HepG2 (cell line): ENCODE measurements around the gene RHBDF2. TPM values are rescaled to one million over a fixed set of nuclear protein-coding genes. Genes with fewer than 3 reads are reported as not detected.

Experiments
- ARID2 ChIP-seq: sonication (generic); formaldehyde crosslinking; IDR thresholded peaks from 2 replicates; pipeline ENCODE4 v1.8.1; 2022; ENCODE audit warnings: mild to moderate bottlenecking, missing genetic modification reagents, borderline replicate concordance
- BCL6 ChIP-seq: IDR thresholded peaks from 2 replicates; pipeline ENCODE4 v1.6.1; 2016; ENCODE audit warnings: missing genetic modification reagents, missing compliant biosample characterization
- ELF3 ChIP-seq: IDR thresholded peaks from 2 replicates; pipeline ENCODE4 v1.6.1; 2016; ENCODE audit warnings: missing genetic modification reagents, missing compliant biosample characterization
- FOXA1 ChIP-seq, 2 experiments: fragments of 450-650 bp in 1 of 2; sonication (generic) in 1 of 2; formaldehyde crosslinking in 1 of 2; IDR thresholded peaks; 2 replicates each; pipeline versions ENCODE4 v1.4.0 to v1.6.1; 2016 to 2020; ENCODE audit warnings: missing genetic modification reagents in 1 of 2
- HNF4G ChIP-seq, 2 experiments: sonication (generic) in 1 of 2; formaldehyde crosslinking in 1 of 2; IDR thresholded peaks; 2 replicates each; pipeline versions ENCODE4 v1.4.0 to v1.6.1; 2011 to 2020; ENCODE audit warnings: borderline replicate concordance in 2 of 2, low read depth in 2 of 2, mild to moderate bottlenecking in 2 of 2, low read length in 1 of 2, missing genetic modification reagents in 1 of 2, moderate library complexity in 1 of 2
- MTF1 ChIP-seq: sonication (generic); formaldehyde crosslinking; IDR thresholded peaks from 2 replicates; pipeline ENCODE4 v1.5.0; 2020; ENCODE audit warnings: missing genetic modification reagents
- RXRB ChIP-seq: IDR thresholded peaks from 2 replicates; pipeline ENCODE4 v1.6.1; 2016; ENCODE audit warnings: borderline replicate concordance, missing genetic modification reagents, missing compliant biosample characterization
- SALL2 ChIP-seq: sonication (generic); formaldehyde crosslinking; IDR thresholded peaks from 2 replicates; pipeline ENCODE4 v1.8.1; 2023; ENCODE audit warnings: mild to moderate bottlenecking, missing genetic modification reagents, inconsistent platforms
- SP5 ChIP-seq: IDR thresholded peaks from 2 replicates; pipeline ENCODE4 v1.6.1; 2016; ENCODE audit warnings: low read depth, borderline replicate concordance
- SRSF4 ChIP-seq: fragments of 200-400 bp; formaldehyde crosslinking; IDR thresholded peaks from one replicate; pipeline ENCODE4 v1.6.1; 2018; ENCODE audit warnings: mild to moderate bottlenecking, low read depth, low read length, moderate library complexity; ENCODE audit not compliant: poor library complexity, severe bottlenecking
- TEAD3 ChIP-seq: optimal IDR thresholded peaks from 2 replicates; pipeline ENCODE3; 2016; ENCODE audit warnings: borderline replicate concordance
- U2AF1 ChIP-seq: fragments of 200-400 bp; formaldehyde crosslinking; optimal IDR thresholded peaks from 2 replicates; pipeline ENCODE3; 2017; ENCODE audit warnings: mild to moderate bottlenecking, low read depth, low read length
- ZMYM2 ChIP-seq: sonication (generic); formaldehyde crosslinking; IDR thresholded peaks from 2 replicates; pipeline ENCODE4 v1.8.0; 2022; ENCODE audit warnings: mild to moderate bottlenecking, missing genetic modification reagents
- ZMYM3 ChIP-seq: sonication (generic); formaldehyde crosslinking; IDR thresholded peaks from 2 replicates; pipeline ENCODE4 v1.5.1; 2020; ENCODE audit warnings: mild to moderate bottlenecking, missing genetic modification reagents
- ZNF143 ChIP-seq: sonication (generic); formaldehyde crosslinking; IDR thresholded peaks from 2 replicates; pipeline ENCODE4 v1.4.0; 2020; ENCODE audit warnings: missing genetic modification reagents
- ZNF17 ChIP-seq: sonication (generic); formaldehyde crosslinking; IDR thresholded peaks from 2 replicates; pipeline ENCODE4 v1.5.0; 2020; ENCODE audit warnings: mild to moderate bottlenecking, missing genetic modification reagents
- ZNF224 ChIP-seq: sonication (generic); formaldehyde crosslinking; IDR thresholded peaks from 2 replicates; pipeline ENCODE4 v1.5.0; 2020; ENCODE audit warnings: mild to moderate bottlenecking, missing genetic modification reagents
- ZNF251 ChIP-seq: sonication (generic); formaldehyde crosslinking; IDR thresholded peaks from 2 replicates; pipeline ENCODE4 v1.9.0; 2021; ENCODE audit warnings: mild to moderate bottlenecking, missing genetic modification reagents
- ZNF670 ChIP-seq: sonication (generic); formaldehyde crosslinking; IDR thresholded peaks from 2 replicates; pipeline ENCODE4 v1.8.0; 2022; ENCODE audit warnings: mild to moderate bottlenecking, missing genetic modification reagents, borderline replicate concordance
- polyA plus RNA-seq, 8 experiments: library from polyadenylated mRNA; depleted of rRNA in 3 of 8; stranded (reverse) in 7 of 8; unstranded in 1 of 8; fragments of >200 nt; fragmentation: Illumina TruSeq in 4 of 8; extraction: Trizol in 4 of 8; gene quantifications; 2 replicates each; pipeline versions ENCODE4 v1.2.1 to v1.2.3, GENCODE V29; 2011 to 2016; ENCODE audit warnings: low read depth in 4 of 8, missing spikeins in 1 of 8, mixed read lengths in 1 of 8; ENCODE audit not compliant: insufficient read depth in 1 of 8
- total RNA-seq, 5 experiments: library from RNA; depleted of rRNA; stranded (reverse); fragments of >200 nt; fragmentation: Illumina TruSeq; extraction: Trizol; gene quantifications; 2 replicates each; pipeline ENCODE4 v1.2.3, GENCODE V29; 2016; ENCODE audit warnings: low read depth in 1 of 5
- TF ChIP-seq, protein P1 (sequence below): sonication (generic); formaldehyde crosslinking; IDR thresholded peaks from 2 replicates; pipeline ENCODE4 v1.4.0; 2020; ENCODE audit warnings: missing genetic modification reagents
- TF ChIP-seq, protein P2 (sequence below): sonication (generic); formaldehyde crosslinking; IDR thresholded peaks from 2 replicates; pipeline ENCODE4 v1.9.0; 2022; ENCODE audit warnings: low read depth, missing genetic modification reagents
- TF ChIP-seq, protein P3 (sequence below): sonication (generic); formaldehyde crosslinking; IDR thresholded peaks from 2 replicates; pipeline ENCODE4 v1.4.0; 2020; ENCODE audit warnings: low read depth, missing genetic modification reagents

Gene RHBDF2
- total and polyA plus RNA-seq, 2 of the 13 experiments (the other 11 are each of a cell fraction or from before 2014, with no cell fraction given), result 7.8 to 24.2 TPM

DNA sequence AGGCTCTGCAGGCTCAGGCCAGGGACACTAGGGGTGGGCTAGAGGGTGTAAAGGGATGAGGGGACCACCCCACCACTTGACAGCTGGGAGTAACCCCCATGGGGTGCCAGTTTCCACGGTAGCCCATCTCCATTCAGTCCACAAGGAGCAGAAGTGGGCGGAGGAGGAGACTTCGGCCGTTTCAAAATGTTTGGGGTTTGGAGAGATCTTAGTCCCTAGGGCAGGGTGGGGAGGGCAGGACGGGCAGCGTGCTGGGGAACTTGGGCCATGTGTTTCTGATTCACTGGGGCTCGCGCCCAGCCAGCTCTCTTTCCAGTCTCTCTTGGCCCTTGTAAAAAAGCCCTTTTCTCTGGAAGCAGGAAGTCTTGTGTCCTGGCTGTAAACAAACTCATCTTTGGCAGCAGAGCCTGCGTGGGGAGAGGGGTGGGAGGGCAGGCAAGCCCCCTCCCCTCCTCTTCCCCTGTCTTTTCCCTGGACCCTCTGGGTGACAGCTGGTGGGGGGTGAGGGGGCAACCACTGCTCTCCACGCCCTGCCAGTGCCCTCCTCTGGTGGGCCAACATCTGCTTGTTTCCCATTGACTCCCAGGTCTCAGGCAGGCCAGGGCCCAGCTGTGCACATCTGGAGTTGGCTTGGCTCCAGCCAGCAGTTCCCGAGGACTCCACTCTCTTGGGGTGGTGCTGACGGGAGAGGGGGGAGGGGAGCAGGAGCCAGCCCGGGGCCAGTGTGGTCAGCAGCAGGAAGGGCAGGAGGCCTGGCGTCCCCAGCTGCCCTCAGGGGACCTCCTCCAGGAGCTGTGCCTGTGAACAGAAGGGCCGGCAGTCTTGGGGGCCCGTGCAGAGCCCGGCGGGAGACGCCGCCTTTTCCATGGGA is 28.2 kb upstream of the RHBDF2 start (continued):
- TF ChIP-seq TEAD3 (CRISPR knock-in tag) (no peak), MTF1 (CRISPR knock-in tag) (no peak), ZMYM3 (CRISPR knock-in tag) (peak; percentile 62; the same call in 1 of the 2 replicates), U2AF1 (peak; percentile 86), ARID2 (CRISPR knock-in tag) (no peak), ZMYM2 (no peak), SALL2 (CRISPR knock-in tag) (no peak), ZNF251 (no peak), BCL6 (CRISPR knock-in tag) (no peak), FOXA1 (IDR thresholded peaks at IDR 0.05) (no peak), FOXA1 (CRISPR knock-in tag; IDR thresholded peaks at IDR 0.05) (peak; percentile 27; the same call in 1 of the 2 replicates), ZNF670 (CRISPR knock-in tag) (no peak), ZNF143 (CRISPR knock-in tag) (no peak), ZNF224 (CRISPR knock-in tag) (no peak), RXRB (CRISPR knock-in tag) (peak; percentile 64; the same call in 1 of the 2 replicates), HNF4G (IDR thresholded peaks at IDR 0.05; ENCODE audit: borderline replicate concordance, low read depth, low read length) (0 out of 2 replicates have a peak, but pooled peaks have one; percentile 5), HNF4G (CRISPR knock-in tag; IDR thresholded peaks at IDR 0.05; ENCODE audit: borderline replicate concordance, low read depth) (no peak), ZNF17 (no peak), SRSF4 (no peak), SP5 (CRISPR knock-in tag) (no peak), ELF3 (CRISPR knock-in tag) (peak; percentile 59)
- TF ChIP-seq, protein P1, sequence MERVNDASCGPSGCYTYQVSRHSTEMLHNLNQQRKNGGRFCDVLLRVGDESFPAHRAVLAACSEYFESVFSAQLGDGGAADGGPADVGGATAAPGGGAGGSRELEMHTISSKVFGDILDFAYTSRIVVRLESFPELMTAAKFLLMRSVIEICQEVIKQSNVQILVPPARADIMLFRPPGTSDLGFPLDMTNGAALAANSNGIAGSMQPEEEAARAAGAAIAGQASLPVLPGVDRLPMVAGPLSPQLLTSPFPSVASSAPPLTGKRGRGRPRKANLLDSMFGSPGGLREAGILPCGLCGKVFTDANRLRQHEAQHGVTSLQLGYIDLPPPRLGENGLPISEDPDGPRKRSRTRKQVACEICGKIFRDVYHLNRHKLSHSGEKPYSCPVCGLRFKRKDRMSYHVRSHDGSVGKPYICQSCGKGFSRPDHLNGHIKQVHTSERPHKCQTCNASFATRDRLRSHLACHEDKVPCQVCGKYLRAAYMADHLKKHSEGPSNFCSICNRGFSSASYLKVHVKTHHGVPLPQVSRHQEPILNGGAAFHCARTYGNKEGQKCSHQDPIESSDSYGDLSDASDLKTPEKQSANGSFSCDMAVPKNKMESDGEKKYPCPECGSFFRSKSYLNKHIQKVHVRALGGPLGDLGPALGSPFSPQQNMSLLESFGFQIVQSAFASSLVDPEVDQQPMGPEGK (CRISPR knock-in tag), result no peak
- TF ChIP-seq, protein P2, sequence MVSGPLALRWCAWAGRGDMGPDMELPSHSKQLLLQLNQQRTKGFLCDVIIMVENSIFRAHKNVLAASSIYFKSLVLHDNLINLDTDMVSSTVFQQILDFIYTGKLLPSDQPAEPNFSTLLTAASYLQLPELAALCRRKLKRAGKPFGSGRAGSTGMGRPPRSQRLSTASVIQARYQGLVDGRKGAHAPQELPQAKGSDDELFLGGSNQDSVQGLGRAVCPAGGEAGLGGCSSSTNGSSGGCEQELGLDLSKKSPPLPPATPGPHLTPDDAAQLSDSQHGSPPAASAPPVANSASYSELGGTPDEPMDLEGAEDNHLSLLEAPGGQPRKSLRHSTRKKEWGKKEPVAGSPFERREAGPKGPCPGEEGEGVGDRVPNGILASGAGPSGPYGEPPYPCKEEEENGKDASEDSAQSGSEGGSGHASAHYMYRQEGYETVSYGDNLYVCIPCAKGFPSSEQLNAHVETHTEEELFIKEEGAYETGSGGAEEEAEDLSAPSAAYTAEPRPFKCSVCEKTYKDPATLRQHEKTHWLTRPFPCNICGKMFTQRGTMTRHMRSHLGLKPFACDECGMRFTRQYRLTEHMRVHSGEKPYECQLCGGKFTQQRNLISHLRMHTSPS, result peak; percentile 20; the same call in 1 of the 2 replicates
- TF ChIP-seq, protein P3, sequence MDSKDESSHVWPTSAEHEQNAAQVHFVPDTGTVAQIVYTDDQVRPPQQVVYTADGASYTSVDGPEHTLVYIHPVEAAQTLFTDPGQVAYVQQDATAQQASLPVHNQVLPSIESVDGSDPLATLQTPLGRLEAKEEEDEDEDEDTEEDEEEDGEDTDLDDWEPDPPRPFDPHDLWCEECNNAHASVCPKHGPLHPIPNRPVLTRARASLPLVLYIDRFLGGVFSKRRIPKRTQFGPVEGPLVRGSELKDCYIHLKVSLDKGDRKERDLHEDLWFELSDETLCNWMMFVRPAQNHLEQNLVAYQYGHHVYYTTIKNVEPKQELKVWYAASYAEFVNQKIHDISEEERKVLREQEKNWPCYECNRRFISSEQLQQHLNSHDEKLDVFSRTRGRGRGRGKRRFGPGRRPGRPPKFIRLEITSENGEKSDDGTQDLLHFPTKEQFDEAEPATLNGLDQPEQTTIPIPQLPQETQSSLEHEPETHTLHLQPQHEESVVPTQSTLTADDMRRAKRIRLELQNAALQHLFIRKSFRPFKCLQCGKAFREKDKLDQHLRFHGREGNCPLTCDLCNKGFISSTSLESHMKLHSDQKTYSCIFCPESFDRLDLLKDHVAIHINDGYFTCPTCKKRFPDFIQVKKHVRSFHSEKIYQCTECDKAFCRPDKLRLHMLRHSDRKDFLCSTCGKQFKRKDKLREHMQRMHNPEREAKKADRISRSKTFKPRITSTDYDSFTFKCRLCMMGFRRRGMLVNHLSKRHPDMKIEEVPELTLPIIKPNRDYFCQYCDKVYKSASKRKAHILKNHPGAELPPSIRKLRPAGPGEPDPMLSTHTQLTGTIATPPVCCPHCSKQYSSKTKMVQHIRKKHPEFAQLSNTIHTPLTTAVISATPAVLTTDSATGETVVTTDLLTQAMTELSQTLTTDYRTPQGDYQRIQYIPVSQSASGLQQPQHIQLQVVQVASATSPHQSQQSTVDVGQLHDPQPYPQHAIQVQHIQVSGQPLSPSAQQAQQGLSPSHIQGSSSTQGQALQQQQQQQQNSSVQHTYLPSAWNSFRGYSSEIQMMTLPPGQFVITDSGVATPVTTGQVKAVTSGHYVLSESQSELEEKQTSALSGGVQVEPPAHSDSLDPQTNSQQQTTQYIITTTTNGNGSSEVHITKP (CRISPR knock-in tag), result 0 out of 2 replicates have a peak, but pooled peaks have one; percentile 15
